ENCODE data around the gene ZMIZ1. TPM values are rescaled to one million over a fixed set of nuclear protein-coding genes. Genes with fewer than 3 reads are reported as not detected.

The ZMIZ1 gene
- total and polyA plus RNA-seq, 2 experiments from 2014 or later: 9.2 to 30.9 TPM

GRCh38 chr10:79283616-79284015 is 214.8 kb downstream of the ZMIZ1 start (continued):
- TF ChIP-seq, protein P1, sequence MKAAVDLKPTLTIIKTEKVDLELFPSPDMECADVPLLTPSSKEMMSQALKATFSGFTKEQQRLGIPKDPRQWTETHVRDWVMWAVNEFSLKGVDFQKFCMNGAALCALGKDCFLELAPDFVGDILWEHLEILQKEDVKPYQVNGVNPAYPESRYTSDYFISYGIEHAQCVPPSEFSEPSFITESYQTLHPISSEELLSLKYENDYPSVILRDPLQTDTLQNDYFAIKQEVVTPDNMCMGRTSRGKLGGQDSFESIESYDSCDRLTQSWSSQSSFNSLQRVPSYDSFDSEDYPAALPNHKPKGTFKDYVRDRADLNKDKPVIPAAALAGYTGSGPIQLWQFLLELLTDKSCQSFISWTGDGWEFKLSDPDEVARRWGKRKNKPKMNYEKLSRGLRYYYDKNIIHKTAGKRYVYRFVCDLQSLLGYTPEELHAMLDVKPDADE (IDR thresholded peaks at IDR 0.05): no peak
- TF ChIP-seq POLR2AphosphoS5 (IDR thresholded peaks at IDR 0.05; ENCODE audit: low read depth): no peak

DNA sequence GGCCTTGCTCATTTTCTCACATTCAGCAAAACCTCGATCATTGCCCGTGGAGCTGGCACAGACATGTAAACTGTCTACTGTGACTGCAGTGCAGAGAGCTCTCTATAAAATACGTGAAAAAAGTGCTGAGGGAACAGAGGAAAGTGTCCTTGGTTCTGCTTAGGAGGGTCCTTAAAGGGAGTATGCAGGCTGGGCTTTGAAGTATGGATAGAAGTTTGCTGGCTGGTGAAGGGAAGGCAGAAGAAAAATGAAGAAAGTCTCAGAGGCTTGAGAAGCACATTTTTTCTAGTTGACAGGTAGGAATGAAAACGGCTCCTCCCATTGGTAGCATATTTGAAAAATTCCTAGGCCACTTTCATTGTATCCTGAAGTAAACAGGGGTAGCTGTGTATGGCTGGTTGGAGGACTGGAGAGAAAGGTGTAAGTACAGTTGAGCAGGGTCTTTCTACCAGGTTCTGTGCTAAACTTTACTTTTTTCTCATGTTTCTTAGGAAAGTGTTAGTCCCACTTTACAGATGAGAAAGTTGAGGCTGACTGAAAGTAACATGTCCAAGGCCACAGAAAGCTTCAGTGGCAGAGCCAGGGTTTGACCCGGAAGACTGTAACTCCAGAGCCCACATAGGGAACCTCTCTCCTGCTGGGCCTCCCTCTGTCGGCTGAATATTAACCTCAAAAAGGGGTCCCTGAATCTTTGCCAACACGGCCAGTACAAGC is 215.5 kb downstream of the ZMIZ1 start:
- peaks cover 4% of the 10 kb centered on the region for H3K27me3 Mint-ChIP-seq (ENCODE audit: insufficient read depth, low read depth, poor library complexity)
- no peak overlapping the region for H3K4me3 Mint-ChIP-seq
- ATAC-seq (no peak), DNase-seq (ENCODE audit: low spot score) (no peak)
- H3K4me2 ChIP-seq: no peak overlapping the region
- no peaks in the 10 kb centered on the region for H3K36me3 ChIP-seq (ENCODE audit: insufficient read depth)
- H2AFZ ChIP-seq: no peak overlapping the region
- H3K9me2 ChIP-seq (ENCODE audit: insufficient read depth): no peaks in the 10 kb centered on the region
- H3K4me3 ChIP-seq: no peak overlapping the region
- peaks cover 3% of the 10 kb centered on the region; the same call in 1 of the 3 replicates for H3K9me3 Mint-ChIP-seq
- peaks cover 16% of the 10 kb centered on the region for H3K36me3 Mint-ChIP-seq (ENCODE audit: low read depth)
- no peak overlapping the region for H3K27ac ChIP-seq (ENCODE audit: low read depth)
- H3K27me3 ChIP-seq (ENCODE audit: insufficient read depth): no peaks in the 10 kb centered on the region
- no peaks in the 10 kb centered on the region for H3K79me2 ChIP-seq (replicated peaks; ENCODE audit: insufficient read depth)
- H3K4me1 Mint-ChIP-seq: peaks cover 8% of the 10 kb centered on the region
- H3K4me1 ChIP-seq (ENCODE audit: insufficient read depth): no peaks in the 10 kb centered on the region
- H4K20me1 ChIP-seq (replicated peaks; ENCODE audit: insufficient read depth): 0 out of 2 replicates have a peak, but pooled peaks cover 4% of the 10 kb centered on the region
- TF ChIP-seq ZNF114 (CRISPR knock-in tag; IDR thresholded peaks at IDR 0.05) (no peak), POLR2AphosphoS5 (IDR thresholded peaks at IDR 0.05; ENCODE audit: low read depth) (no peak), EZH2 (IDR thresholded peaks at IDR 0.05; ENCODE audit: low read depth, unreplicated experiment) (no peak), CREB1 (CRISPR knock-in tag; IDR thresholded peaks at IDR 0.05; ENCODE audit: low read depth) (no peak), STAT1 (IDR thresholded peaks at IDR 0.05; ENCODE audit: unreplicated experiment) (no peak), EZH2phosphoT487 (IDR thresholded peaks at IDR 0.05; ENCODE audit: unreplicated experiment) (no peak), ZNF462 (CRISPR knock-in tag; IDR thresholded peaks at IDR 0.05) (no peak), NANOG (IDR thresholded peaks at IDR 0.05; ENCODE audit: borderline replicate concordance) (no peak), JUNB (IDR thresholded peaks at IDR 0.05; ENCODE audit: unreplicated experiment) (no peak), CTCF (conservative IDR thresholded peaks at IDR 0.05; ENCODE audit: low read depth in 2 of 2) (no peak)
- no peaks in the 10 kb centered on the region for H3F3A ChIP-seq (replicated peaks; ENCODE audit: low read depth)
- H3K27ac Mint-ChIP-seq: no peak overlapping the region; the same call in 1 of the 2 replicates

Measured in GM23338 (cell line).